HPDE6-E6E7 (cell line): ENCODE results near the gene NUTM2A.
"Not testable (repeated sequence)": the region's sequence is repeated elsewhere in the genome, so short reads cannot be mapped to it uniquely, and the experiment has no call there.

Experiments used
- DNase-seq: peaks from one replicate; pipeline ENCODE4 v3.0.0; 2011; ENCODE audit warnings: missing footprints; ENCODE audit errors: extremely low spot score

The NUTM2A gene

DNA sequence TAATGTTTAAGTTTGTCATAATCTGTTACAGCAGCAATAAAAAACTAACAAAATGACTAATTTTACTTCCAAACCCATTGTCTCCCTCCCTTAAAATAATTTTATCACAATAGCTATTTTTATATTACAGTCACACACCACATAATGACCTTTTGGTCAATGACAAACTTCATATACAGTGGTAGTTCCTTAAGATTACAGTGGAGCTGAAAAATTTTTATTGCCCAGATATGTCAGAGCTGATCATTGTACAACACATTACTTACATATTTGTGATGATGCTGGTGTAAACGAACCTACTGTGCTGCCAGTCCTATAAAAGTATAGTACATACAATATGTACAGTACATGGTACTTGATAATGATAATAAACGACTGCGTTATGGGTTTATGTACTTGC is 22.1 kb downstream of the NUTM2A start:
- DNase-seq, result not testable (repeated sequence)

GRCh38 chr10:87248818-87249353 is 23.6 kb downstream of the NUTM2A start:
- not testable (repeated sequence) for DNase-seq

GRCh38 chr10:87280749-87281392 is 55.6 kb downstream of the NUTM2A start:
- not testable (repeated sequence) for DNase-seq
